HCT116 (cell line): Measurements from ENCODE around the gene FRMPD3. TPM values are rescaled to one million over a fixed set of nuclear protein-coding genes. Genes with fewer than 3 reads are reported as not detected.

Source experiments
- ATAC-seq: fragments of 200-7000 bp; cut with Tn5 transposase; 2 replicates; pipeline ENCODE4 v1.9.1; 2020; ENCODE audit warnings: mild to moderate bottlenecking, moderate library complexity
- BruUV-seq: library from RNA; stranded (reverse); fragments of 400-500 nt; replicated peaks from 2 replicates; lab custom pipeline; 2021; lab: Mats Ljungman, UMichigan
- CTCF ChIA-PET: fragments of 300-600 bp; sonication (Branson Sonifier 250); formaldehyde crosslinking; loops from one replicate; lab custom pipeline; 2021; ENCODE audit warnings: antibody characterized with exemption; lab: Charles Lee
- POLR2A ChIA-PET: fragments of 300-600, 350-600 bp; sonication (Branson Sonifier 250); formaldehyde crosslinking; loops from one replicate; lab custom pipeline; 2021; ENCODE audit warnings: antibody characterized with exemption; lab: Charles Lee
- RAD21 ChIA-PET, 2 experiments: fragments of 300-600 bp; sonication (Branson Sonifier 250); formaldehyde crosslinking; loops; one replicate each; lab custom pipeline; 2023; ENCODE audit warnings: low total read pairs in 2 of 2; ENCODE audit not compliant: uncharacterized antibody in 2 of 2, unreplicated experiment in 2 of 2, low non-redundant PET in 1 of 2; lab: Charles Lee
- DNase-seq: peaks from one replicate; pipeline ENCODE4 v3.0.0-alpha.2; 2010; ENCODE audit warnings: low read depth, low spot score
- H2AFZ ChIP-seq: fragments of 200-600 bp; shearing (Covaris generic), sonication (generic); 2 replicates; pipeline ENCODE4 v1.6.1; 2017; ENCODE audit warnings: low read depth, mixed run types, mixed read lengths, antibody characterized with exemption, low read length; ENCODE audit not compliant: poor library complexity, severe bottlenecking
- H3K27ac ChIP-seq: 2 replicates; pipeline ENCODE4 v1.5.1; 2012; ENCODE audit warnings: low read depth, low read length
- H3K27me3 ChIP-seq: fragments of 200-600 bp; sonication (generic); 2 replicates; pipeline ENCODE4 v1.6.1; 2016; ENCODE audit warnings: mixed run types, low read length, mixed read lengths; ENCODE audit not compliant: insufficient read depth
- H3K36me3 ChIP-seq, 2 experiments: fragments of 200-500 bp in 1 of 2; fragments of 200-600 bp in 1 of 2; sonication (Bioruptor generic) in 1 of 2; sonication (generic) in 1 of 2; 2 replicates each; pipeline versions ENCODE4 v1.5.1 to v1.6.1; 2014 to 2016; ENCODE audit warnings: low read length in 2 of 2, inconsistent platforms in 1 of 2, mixed read lengths in 1 of 2, mixed run types in 1 of 2; ENCODE audit not compliant: insufficient read depth in 2 of 2, control insufficient read depth in 1 of 2
- H3K4me1 ChIP-seq, 2 experiments: fragments of 200-600 bp in 1 of 2; sonication (generic) in 1 of 2; 2 replicates each; pipeline versions ENCODE4 v1.5.1 to v1.6.1; 2012 to 2017; ENCODE audit warnings: low read length in 2 of 2, inconsistent platforms in 1 of 2, mild to moderate bottlenecking in 1 of 2, mixed read lengths in 1 of 2, mixed run types in 1 of 2, moderate library complexity in 1 of 2; ENCODE audit not compliant: insufficient read depth in 2 of 2, control insufficient read depth in 1 of 2
- H3K4me2 ChIP-seq: fragments of 200-600 bp; sonication (generic); 2 replicates; pipeline ENCODE4 v1.6.1; 2017; ENCODE audit warnings: mixed run types, low read length, mixed read lengths
- H3K4me3 ChIP-seq, 2 experiments: fragments of 200-600 bp in 1 of 2; sonication (generic) in 1 of 2; replicated peaks in 1 of 2; 2 replicates each; pipeline ENCODE4 v1.5.1; 2011 to 2016; ENCODE audit warnings: low read length in 2 of 2, control low read depth in 1 of 2, low read depth in 1 of 2, mild to moderate bottlenecking in 1 of 2, mixed read lengths in 1 of 2, mixed run types in 1 of 2
- H3K79me2 ChIP-seq: fragments of 200-600 bp; sonication (generic); 2 replicates; pipeline ENCODE4 v1.6.1; 2017; ENCODE audit warnings: mild to moderate bottlenecking, mixed run types, low read length, moderate library complexity, mixed read lengths; ENCODE audit not compliant: insufficient read depth
- H3K9ac ChIP-seq: fragments of 200-600 bp; sonication (generic); 2 replicates; pipeline ENCODE4 v1.6.1; 2016; ENCODE audit warnings: low read length, mixed read lengths
- H3K9me2 ChIP-seq: fragments of 200-600 bp; sonication (generic), shearing (Covaris generic); 2 replicates; pipeline ENCODE4 v1.6.1; 2017; ENCODE audit warnings: mixed run types, mild to moderate bottlenecking, moderate library complexity; ENCODE audit not compliant: insufficient read depth
- H3K9me3 ChIP-seq, 2 experiments: fragments of 200-500 bp in 1 of 2; fragments of 200-600 bp in 1 of 2; sonication (Bioruptor generic) in 1 of 2; sonication (generic) in 1 of 2; 2 replicates each; pipeline ENCODE4 v1.6.1; 2014 to 2017; ENCODE audit warnings: low read length in 2 of 2, mixed read lengths in 2 of 2, inconsistent platforms in 1 of 2, low read depth in 1 of 2, mild to moderate bottlenecking in 1 of 2, mixed run types in 1 of 2, moderate library complexity in 1 of 2; ENCODE audit not compliant: control insufficient read depth in 1 of 2, insufficient read depth in 1 of 2
- H4K20me1 ChIP-seq: fragments of 200-600 bp; sonication (generic), shearing (Covaris generic); 2 replicates; pipeline ENCODE4 v1.6.1; 2017; ENCODE audit warnings: mixed run types, mild to moderate bottlenecking, moderate library complexity; ENCODE audit not compliant: insufficient read depth
- ATF3 ChIP-seq: IDR thresholded peaks from 2 replicates; pipeline ENCODE4 v1.6.1; 2012
- CEBPB ChIP-seq: IDR thresholded peaks from 2 replicates; pipeline ENCODE4 v1.6.1; 2012; ENCODE audit warnings: low read depth
- CTCF ChIP-seq, 3 experiments: fragments of 200-600 bp in 1 of 3; sonication (generic) in 1 of 3; IDR thresholded peaks in 2 of 3; conservative IDR thresholded peaks in 1 of 3; 2 replicates each; pipeline ENCODE4 v1.5.1; 2012 to 2017; ENCODE audit warnings: low read depth in 2 of 3, low read length in 2 of 3, antibody characterized with exemption in 1 of 3, borderline replicate concordance in 1 of 3, control low read depth in 1 of 3, mild to moderate bottlenecking in 1 of 3, mixed read lengths in 1 of 3, mixed run types in 1 of 3, moderate library complexity in 1 of 3; ENCODE audit not compliant: insufficient read depth in 1 of 3
- ELF1 ChIP-seq: IDR thresholded peaks from 2 replicates; pipeline ENCODE4 v1.6.1; 2012; ENCODE audit warnings: low read depth, borderline replicate concordance
- MAX ChIP-seq: IDR thresholded peaks from 2 replicates; pipeline ENCODE4 v1.6.1; 2012
- POLR2A ChIP-seq: IDR thresholded peaks from 2 replicates; pipeline ENCODE4 v1.7.0; 2011; ENCODE audit warnings: borderline replicate concordance; ENCODE audit not compliant: insufficient read depth, insufficient read length; ENCODE audit errors: extremely low read depth
- RAD21 ChIP-seq: IDR thresholded peaks from 2 replicates; pipeline ENCODE4 v1.6.1; 2012; ENCODE audit warnings: low read depth, mild to moderate bottlenecking
- SIN3A ChIP-seq: IDR thresholded peaks from 2 replicates; pipeline ENCODE4 v1.6.1; 2012; ENCODE audit warnings: low read depth
- YY1 ChIP-seq: IDR thresholded peaks from 2 replicates; pipeline ENCODE4 v1.6.1; 2011; ENCODE audit warnings: low read length, low read depth, moderate library complexity, mild to moderate bottlenecking; ENCODE audit not compliant: insufficient replicate concordance; ENCODE audit errors: extremely low read depth
- ZFX ChIP-seq: fragments of 450-650 bp; IDR thresholded peaks from 2 replicates; pipeline ENCODE4 v1.6.1; 2017
- intact Hi-C: fragments of 100-400 bp; cut with micrococcal nuclease; formaldehyde crosslinking; loops from 2 replicates; pipeline ENCODE4 v1.10.0; 2022
- total RNA-seq: library from RNA; stranded (reverse); gene quantifications from one replicate; pipeline ENCODE4 v1.2.1, GENCODE V29; 2021; ENCODE audit not compliant: unreplicated experiment
- TF ChIP-seq, protein P1 (sequence below): IDR thresholded peaks from 2 replicates; pipeline ENCODE4 v1.6.1; 2011; ENCODE audit warnings: mild to moderate bottlenecking, low read length, moderate library complexity; ENCODE audit not compliant: insufficient replicate concordance; ENCODE audit errors: extremely low read depth

The FRMPD3 gene
- total RNA-seq, 1 experiment from 2014 or later = 0.42 TPM

DNA sequence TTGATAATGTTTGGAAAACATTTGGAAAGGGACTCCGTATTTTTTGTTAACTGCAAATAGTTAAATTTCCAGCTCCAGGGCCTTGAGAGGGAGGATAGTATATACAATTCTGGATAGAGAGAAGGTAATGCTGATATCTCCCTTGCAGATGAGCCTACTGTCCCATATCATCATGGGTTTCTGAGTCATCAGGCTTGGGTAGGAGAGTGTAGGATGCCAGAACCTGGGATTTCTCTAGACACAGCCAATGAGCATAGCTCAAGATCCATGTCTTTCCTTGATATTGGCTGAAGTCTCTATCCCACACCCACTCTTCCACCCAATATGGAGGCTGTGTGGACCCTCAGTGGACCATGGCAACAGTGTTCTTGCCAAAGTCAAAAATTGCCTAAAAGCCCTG, 7.8 kb downstream of the FRMPD3 start:
- RAD21 ChIA-PET = no interaction called here

More for the DNA sequence above, 7.8 kb downstream of the FRMPD3 start:
- Histone ChIP-seq H4K20me1 (no peaks in the 10 kb centered on the region), H3K9me2 (no peaks in the 10 kb centered on the region), H3K4me3 (no peak overlapping the region), H3K36me3 (no peaks in the 10 kb centered on the region), H3K9ac (no peak overlapping the region), H3K79me2 (no peaks in the 10 kb centered on the region), H3K27me3 (no peaks in the 10 kb centered on the region), H3K4me2 (no peak overlapping the region), H3K9me3 (no peaks in the 10 kb centered on the region), H3K4me1 (peaks cover 10 to 16% of the 10 kb centered on the region in 2 experiments), H3K27ac (no peak overlapping the region), H2AFZ (no peak overlapping the region)
- DNase-seq (no peak), ATAC-seq (no peak)
- POLR2A ChIA-PET = no interaction called here
- BruUV-seq = no TSS peak
- intact Hi-C loops = loop anchor here (10.0 kb wide), 1 partner anchor 562 kb away; no protein-coding TSS in a partner anchor
- TF ChIP-seq, protein P1, sequence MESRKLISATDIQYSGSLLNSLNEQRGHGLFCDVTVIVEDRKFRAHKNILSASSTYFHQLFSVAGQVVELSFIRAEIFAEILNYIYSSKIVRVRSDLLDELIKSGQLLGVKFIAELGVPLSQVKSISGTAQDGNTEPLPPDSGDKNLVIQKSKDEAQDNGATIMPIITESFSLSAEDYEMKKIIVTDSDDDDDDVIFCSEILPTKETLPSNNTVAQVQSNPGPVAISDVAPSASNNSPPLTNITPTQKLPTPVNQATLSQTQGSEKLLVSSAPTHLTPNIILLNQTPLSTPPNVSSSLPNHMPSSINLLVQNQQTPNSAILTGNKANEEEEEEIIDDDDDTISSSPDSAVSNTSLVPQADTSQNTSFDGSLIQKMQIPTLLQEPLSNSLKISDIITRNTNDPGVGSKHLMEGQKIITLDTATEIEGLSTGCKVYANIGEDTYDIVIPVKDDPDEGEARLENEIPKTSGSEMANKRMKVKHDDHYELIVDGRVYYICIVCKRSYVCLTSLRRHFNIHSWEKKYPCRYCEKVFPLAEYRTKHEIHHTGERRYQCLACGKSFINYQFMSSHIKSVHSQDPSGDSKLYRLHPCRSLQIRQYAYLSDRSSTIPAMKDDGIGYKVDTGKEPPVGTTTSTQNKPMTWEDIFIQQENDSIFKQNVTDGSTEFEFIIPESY = no peak
- TF ChIP-seq CEBPB (no peak), YY1 (no peak), CTCF (IDR thresholded peaks at IDR 0.05 in 2 of 3, conservative IDR thresholded peaks at IDR 0.05 in 1 of 3; ENCODE audit: borderline replicate concordance in 1 of 3, insufficient read depth in 1 of 3, low read depth in 2 of 3, low read length in 2 of 3) (no peak), MAX (no peak), ELF1 (no peak), SIN3A (no peak), POLR2A (no peak), RAD21 (no peak), ZFX (no peak), ATF3 (no peak)
- CTCF ChIA-PET = no interaction called here
